Uterus (tissue), 4 donors: Measurements from ENCODE around the gene BICDL1. TPM values are rescaled to one million over a fixed set of nuclear protein-coding genes. Genes with fewer than 3 reads are reported as not detected.
"Not testable (repeated sequence)": the region's sequence is repeated elsewhere in the genome, so short reads cannot be mapped to it uniquely, and the experiment has no call there.

Experiments
- DNase-seq, 2 donors: peaks; one replicate each; pipeline ENCODE4 v3.0.0-alpha.2; 2019 to 2020
- H3K27ac ChIP-seq, 2 donors: fragments of 200-600 bp; sonication (generic); 1 replicate in 1 of 2; 2 replicates in 1 of 2; pipeline ENCODE4 v1.5.1; 2016 to 2018
- H3K27me3 ChIP-seq, 2 donors: fragments of 200-600 bp; sonication (generic); one replicate each; pipeline ENCODE4 v1.5.1; 2018 to 2019; ENCODE audit warnings: control low read depth in 1 of 2
- H3K36me3 ChIP-seq, 2 donors: fragments of 200-600 bp; sonication (generic); one replicate each; pipeline ENCODE4 v1.5.1; 2019; ENCODE audit warnings: control low read depth in 1 of 2
- H3K4me1 ChIP-seq, 2 donors: fragments of 200-600 bp; sonication (generic); one replicate each; pipeline ENCODE4 v1.5.1; 2018 to 2019; ENCODE audit warnings: control low read depth in 1 of 2
- H3K4me3 ChIP-seq, 2 donors: fragments of 200-600 bp; sonication (generic); 1 replicate in 1 of 2; 2 replicates in 1 of 2; pipeline ENCODE4 v1.5.1; 2018 to 2019; ENCODE audit warnings: mild to moderate bottlenecking in 1 of 2
- H3K9me3 ChIP-seq, 2 donors: fragments of 200-600 bp; sonication (generic); one replicate each; pipeline ENCODE4 v1.5.1; 2019; ENCODE audit warnings: control low read depth in 1 of 2
- CTCF ChIP-seq, 4 experiments: fragments of 200-600 bp in 2 of 4; fragments of 450-650 bp in 2 of 4; sonication (generic) in 2 of 4; IDR thresholded peaks; one replicate each; pipeline ENCODE4 v1.5.1; 2016 to 2019; ENCODE audit warnings: antibody characterized with exemption in 4 of 4, mild to moderate bottlenecking in 2 of 4, moderate library complexity in 1 of 4
- POLR2A ChIP-seq, 2 donors: fragments of 450-650 bp; IDR thresholded peaks; one replicate each; pipeline ENCODE4 v1.6.1; 2016; ENCODE audit warnings: antibody characterized with exemption in 2 of 2, mild to moderate bottlenecking in 1 of 2, moderate library complexity in 1 of 2
- intact Hi-C: fragments of 100-400 bp; cut with DNase I; formaldehyde crosslinking; loops from one replicate; pipeline ENCODE4 v1.15.1; 2023; ENCODE audit warnings: low total_unique reads
- total RNA-seq, 4 donors: library from RNA; depleted of rRNA in 3 of 4; stranded (reverse); fragments of >200 nt in 3 of 4; gene quantifications; one replicate each; pipeline versions ENCODE4 v1.1.0 to v1.2.4, GENCODE V29; 2014 to 2023
- donor health status: DM: yes; HTN: yes; CAD: no.

BICDL1 gene
- total RNA-seq, 4 donors from 2014 or later: 1.8 to 2.2 TPM; not detected in 2

- Histone ChIP-seq H3K4me1 (no peaks in the 10 kb centered on the region), H3K9me3 (no peaks in the 10 kb centered on the region), H3K27me3 (no peaks in the 10 kb centered on the region), H3K27ac (no peak overlapping the region), H3K4me3 (no peak overlapping the region), H3K36me3 (no peaks in the 10 kb centered on the region)
- DNase-seq: no peak
- no peak for TF ChIP-seq CTCF (IDR thresholded peaks at IDR 0.05)
- intact Hi-C loops: no loop called here
These were observed 43.2 kb downstream of the BICDL1 start for GRCh38 chr12:120032242-120032641.

GRCh38 chr12:120037851-120038250 is 48.8 kb downstream of the BICDL1 start:
- DNase-seq: no peak
- intact Hi-C loops: no loop called here

GRCh38 chr12:120039711-120040110 is 50.7 kb downstream of the BICDL1 start:
- H3K27ac ChIP-seq: no peak overlapping the region
- H3K27me3 ChIP-seq: no peaks in the 10 kb centered on the region
- H3K4me3 ChIP-seq: no peak overlapping the region
- TF ChIP-seq POLR2A (IDR thresholded peaks at IDR 0.05): no peak
- no peak for TF ChIP-seq CTCF (IDR thresholded peaks at IDR 0.05)
- H3K9me3 ChIP-seq: no peaks in the 10 kb centered on the region
- H3K36me3 ChIP-seq: no peaks in the 10 kb centered on the region
- no peaks in the 10 kb centered on the region for H3K4me1 ChIP-seq
- intact Hi-C loops: no loop called here
- DNase-seq: no peak

More at GRCh38 chr12:120037851-120038250, 48.8 kb downstream of the BICDL1 start:
- TF ChIP-seq CTCF (IDR thresholded peaks at IDR 0.05) (no peak), POLR2A (IDR thresholded peaks at IDR 0.05) (no peak)
- H3K9me3 ChIP-seq: no peaks in the 10 kb centered on the region
- H3K36me3 ChIP-seq: no peaks in the 10 kb centered on the region
- H3K4me1 ChIP-seq: no peaks in the 10 kb centered on the region
- no peak overlapping the region for H3K4me3 ChIP-seq
- no peaks in the 10 kb centered on the region for H3K27me3 ChIP-seq
- H3K27ac ChIP-seq: no peak overlapping the region

GRCh38 chr12:120041386-120042231 is 52.6 kb downstream of the BICDL1 start:
- Histone ChIP-seq H3K4me3 (no peak overlapping the region), H3K36me3 (no peaks in the 10 kb centered on the region), H3K27ac (no peak overlapping the region), H3K4me1 (no peaks in the 10 kb centered on the region), H3K9me3 (no peaks in the 10 kb centered on the region), H3K27me3 (no peaks in the 10 kb centered on the region)
- no peak for DNase-seq
- TF ChIP-seq CTCF (IDR thresholded peaks at IDR 0.05) (no peak), POLR2A (IDR thresholded peaks at IDR 0.05) (no peak)
- intact Hi-C loops: no loop called here

GRCh38 chr12:120045367-120045766 is 56.3 kb downstream of the BICDL1 start:
- DNase-seq, H3K4me1 ChIP-seq, H3K27ac ChIP-seq, H3K36me3 ChIP-seq, H3K4me3 ChIP-seq, intact Hi-C loops, H3K27me3 ChIP-seq, H3K9me3 ChIP-seq: not testable (repeated sequence)
